HepG2 (cell line): Measurements from ENCODE around the gene BET1L. TPM values are rescaled to one million over a fixed set of nuclear protein-coding genes. Genes with fewer than 3 reads are reported as not detected.

Source experiments
- FOXA1 ChIP-seq, 2 experiments: fragments of 450-650 bp in 1 of 2; sonication (generic) in 1 of 2; formaldehyde crosslinking in 1 of 2; IDR thresholded peaks; 2 replicates each; pipeline versions ENCODE4 v1.4.0 to v1.6.1; 2016 to 2020; ENCODE audit warnings: missing genetic modification reagents in 1 of 2
- FOXO4 ChIP-seq: sonication (generic); formaldehyde crosslinking; conservative IDR thresholded peaks from 2 replicates; pipeline ENCODE4 v1.8.1; 2023; ENCODE audit warnings: missing genetic modification reagents
- MED8 ChIP-seq: sonication (generic); formaldehyde crosslinking; IDR thresholded peaks from 2 replicates; pipeline ENCODE4 v1.8.1; 2023; ENCODE audit warnings: mild to moderate bottlenecking, missing genetic modification reagents; ENCODE audit not compliant: insufficient replicate concordance
- PHF20 ChIP-seq: sonication (generic); formaldehyde crosslinking; IDR thresholded peaks from 2 replicates; pipeline ENCODE4 v1.5.0; 2020; ENCODE audit warnings: mild to moderate bottlenecking, missing genetic modification reagents
- RAD21 ChIP-seq: fragments of 450-650 bp; formaldehyde crosslinking; IDR thresholded peaks from 2 replicates; pipeline ENCODE4 v1.5.0; 2020; ENCODE audit warnings: mild to moderate bottlenecking
- TFAP4 ChIP-seq: sonication (generic); IDR thresholded peaks from 2 replicates; pipeline ENCODE4 v1.6.1; 2016; ENCODE audit warnings: low read depth, borderline replicate concordance
- ZFP91 ChIP-seq: sonication (generic); formaldehyde crosslinking; IDR thresholded peaks from 2 replicates; pipeline ENCODE4 v1.9.0; 2022; ENCODE audit warnings: missing genetic modification reagents, mild to moderate bottlenecking, borderline replicate concordance
- ZNF101 ChIP-seq: sonication (generic); formaldehyde crosslinking; IDR thresholded peaks from 2 replicates; pipeline ENCODE4 v1.4.0; 2020; ENCODE audit warnings: mild to moderate bottlenecking, low read depth, missing genetic modification reagents, borderline replicate concordance
- ZNF224 ChIP-seq: sonication (generic); formaldehyde crosslinking; IDR thresholded peaks from 2 replicates; pipeline ENCODE4 v1.5.0; 2020; ENCODE audit warnings: mild to moderate bottlenecking, missing genetic modification reagents
- ZNF282 ChIP-seq: fragments of 450-650 bp; IDR thresholded peaks from 2 replicates; pipeline ENCODE4 v1.6.1; 2018; ENCODE audit not compliant: partially characterized antibody
- ZNF362 ChIP-seq: sonication (generic); formaldehyde crosslinking; IDR thresholded peaks from 2 replicates; pipeline ENCODE4 v1.4.0; 2020; ENCODE audit warnings: missing genetic modification reagents, mild to moderate bottlenecking, borderline replicate concordance
- ZNF530 ChIP-seq: sonication (generic); formaldehyde crosslinking; IDR thresholded peaks from 2 replicates; pipeline ENCODE4 v1.5.0; 2020; ENCODE audit warnings: low read depth, mild to moderate bottlenecking, missing genetic modification reagents
- ZNF7 ChIP-seq: IDR thresholded peaks from 2 replicates; pipeline ENCODE4 v1.6.1; 2016; ENCODE audit warnings: missing biosample characterization, missing genetic modification reagents
- ZNF703 ChIP-seq: sonication (generic); formaldehyde crosslinking; IDR thresholded peaks from 2 replicates; pipeline ENCODE4 v1.5.1; 2020; ENCODE audit warnings: missing genetic modification reagents, mild to moderate bottlenecking, moderate library complexity, borderline replicate concordance
- polyA plus RNA-seq, 8 experiments: library from polyadenylated mRNA; depleted of rRNA in 3 of 8; stranded (reverse) in 7 of 8; unstranded in 1 of 8; fragments of >200 nt; fragmentation: Illumina TruSeq in 4 of 8; extraction: Trizol in 4 of 8; gene quantifications; 2 replicates each; pipeline versions ENCODE4 v1.2.1 to v1.2.3, GENCODE V29; 2011 to 2016; ENCODE audit warnings: low read depth in 4 of 8, missing spikeins in 1 of 8, mixed read lengths in 1 of 8; ENCODE audit not compliant: insufficient read depth in 1 of 8
- total RNA-seq, 5 experiments: library from RNA; depleted of rRNA; stranded (reverse); fragments of >200 nt; fragmentation: Illumina TruSeq; extraction: Trizol; gene quantifications; 2 replicates each; pipeline ENCODE4 v1.2.3, GENCODE V29; 2016; ENCODE audit warnings: low read depth in 1 of 5
- TF ChIP-seq, protein P1 (sequence below): IDR thresholded peaks from 2 replicates; pipeline ENCODE4 v1.6.1; 2012; ENCODE audit warnings: low read length, improper control_type of control experiment
- TF ChIP-seq, protein P2 (sequence below): sonication (generic); formaldehyde crosslinking; IDR thresholded peaks from 2 replicates; pipeline ENCODE4 v1.4.0; 2020; ENCODE audit warnings: missing genetic modification reagents, borderline replicate concordance

The BET1L gene
- total and polyA plus RNA-seq, 2 of the 13 experiments (the other 11 are each of a cell fraction or from before 2014, with no cell fraction given) = 26.2 to 59.6 TPM

GRCh38 chr11:206002-206384 lies 1.2 kb downstream of the BET1L start (continued):
- TF ChIP-seq, protein P1, sequence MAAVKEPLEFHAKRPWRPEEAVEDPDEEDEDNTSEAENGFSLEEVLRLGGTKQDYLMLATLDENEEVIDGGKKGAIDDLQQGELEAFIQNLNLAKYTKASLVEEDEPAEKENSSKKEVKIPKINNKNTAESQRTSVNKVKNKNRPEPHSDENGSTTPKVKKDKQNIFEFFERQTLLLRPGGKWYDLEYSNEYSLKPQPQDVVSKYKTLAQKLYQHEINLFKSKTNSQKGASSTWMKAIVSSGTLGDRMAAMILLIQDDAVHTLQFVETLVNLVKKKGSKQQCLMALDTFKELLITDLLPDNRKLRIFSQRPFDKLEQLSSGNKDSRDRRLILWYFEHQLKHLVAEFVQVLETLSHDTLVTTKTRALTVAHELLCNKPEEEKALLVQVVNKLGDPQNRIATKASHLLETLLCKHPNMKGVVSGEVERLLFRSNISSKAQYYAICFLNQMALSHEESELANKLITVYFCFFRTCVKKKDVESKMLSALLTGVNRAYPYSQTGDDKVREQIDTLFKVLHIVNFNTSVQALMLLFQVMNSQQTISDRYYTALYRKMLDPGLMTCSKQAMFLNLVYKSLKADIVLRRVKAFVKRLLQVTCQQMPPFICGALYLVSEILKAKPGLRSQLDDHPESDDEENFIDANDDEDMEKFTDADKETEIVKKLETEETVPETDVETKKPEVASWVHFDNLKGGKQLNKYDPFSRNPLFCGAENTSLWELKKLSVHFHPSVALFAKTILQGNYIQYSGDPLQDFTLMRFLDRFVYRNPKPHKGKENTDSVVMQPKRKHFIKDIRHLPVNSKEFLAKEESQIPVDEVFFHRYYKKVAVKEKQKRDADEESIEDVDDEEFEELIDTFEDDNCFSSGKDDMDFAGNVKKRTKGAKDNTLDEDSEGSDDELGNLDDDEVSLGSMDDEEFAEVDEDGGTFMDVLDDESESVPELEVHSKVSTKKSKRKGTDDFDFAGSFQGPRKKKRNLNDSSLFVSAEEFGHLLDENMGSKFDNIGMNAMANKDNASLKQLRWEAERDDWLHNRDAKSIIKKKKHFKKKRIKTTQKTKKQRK = no peak
- TF ChIP-seq ZNF7 (no peak), PHF20 (CRISPR knock-in tag) (no peak), RAD21 (CRISPR knock-in tag) (no peak), ZNF282 (no peak), ZNF362 (no peak), TFAP4 (no peak), MED8 (peak; percentile 35), ZFP91 (CRISPR knock-in tag) (0 out of 2 replicates have a peak, but pooled peaks have one; percentile 31), ZNF703 (no peak), ZNF101 (CRISPR knock-in tag) (no peak), FOXA1 (IDR thresholded peaks at IDR 0.05) (no peak), FOXA1 (CRISPR knock-in tag; IDR thresholded peaks at IDR 0.05) (peak; percentile 13; the same call in 1 of the 2 replicates), ZNF530 (CRISPR knock-in tag) (no peak), ZNF224 (no peak), FOXO4 (CRISPR knock-in tag) (0 out of 2 replicates have a peak, but pooled peaks have one; percentile 34)
- TF ChIP-seq, protein P2, sequence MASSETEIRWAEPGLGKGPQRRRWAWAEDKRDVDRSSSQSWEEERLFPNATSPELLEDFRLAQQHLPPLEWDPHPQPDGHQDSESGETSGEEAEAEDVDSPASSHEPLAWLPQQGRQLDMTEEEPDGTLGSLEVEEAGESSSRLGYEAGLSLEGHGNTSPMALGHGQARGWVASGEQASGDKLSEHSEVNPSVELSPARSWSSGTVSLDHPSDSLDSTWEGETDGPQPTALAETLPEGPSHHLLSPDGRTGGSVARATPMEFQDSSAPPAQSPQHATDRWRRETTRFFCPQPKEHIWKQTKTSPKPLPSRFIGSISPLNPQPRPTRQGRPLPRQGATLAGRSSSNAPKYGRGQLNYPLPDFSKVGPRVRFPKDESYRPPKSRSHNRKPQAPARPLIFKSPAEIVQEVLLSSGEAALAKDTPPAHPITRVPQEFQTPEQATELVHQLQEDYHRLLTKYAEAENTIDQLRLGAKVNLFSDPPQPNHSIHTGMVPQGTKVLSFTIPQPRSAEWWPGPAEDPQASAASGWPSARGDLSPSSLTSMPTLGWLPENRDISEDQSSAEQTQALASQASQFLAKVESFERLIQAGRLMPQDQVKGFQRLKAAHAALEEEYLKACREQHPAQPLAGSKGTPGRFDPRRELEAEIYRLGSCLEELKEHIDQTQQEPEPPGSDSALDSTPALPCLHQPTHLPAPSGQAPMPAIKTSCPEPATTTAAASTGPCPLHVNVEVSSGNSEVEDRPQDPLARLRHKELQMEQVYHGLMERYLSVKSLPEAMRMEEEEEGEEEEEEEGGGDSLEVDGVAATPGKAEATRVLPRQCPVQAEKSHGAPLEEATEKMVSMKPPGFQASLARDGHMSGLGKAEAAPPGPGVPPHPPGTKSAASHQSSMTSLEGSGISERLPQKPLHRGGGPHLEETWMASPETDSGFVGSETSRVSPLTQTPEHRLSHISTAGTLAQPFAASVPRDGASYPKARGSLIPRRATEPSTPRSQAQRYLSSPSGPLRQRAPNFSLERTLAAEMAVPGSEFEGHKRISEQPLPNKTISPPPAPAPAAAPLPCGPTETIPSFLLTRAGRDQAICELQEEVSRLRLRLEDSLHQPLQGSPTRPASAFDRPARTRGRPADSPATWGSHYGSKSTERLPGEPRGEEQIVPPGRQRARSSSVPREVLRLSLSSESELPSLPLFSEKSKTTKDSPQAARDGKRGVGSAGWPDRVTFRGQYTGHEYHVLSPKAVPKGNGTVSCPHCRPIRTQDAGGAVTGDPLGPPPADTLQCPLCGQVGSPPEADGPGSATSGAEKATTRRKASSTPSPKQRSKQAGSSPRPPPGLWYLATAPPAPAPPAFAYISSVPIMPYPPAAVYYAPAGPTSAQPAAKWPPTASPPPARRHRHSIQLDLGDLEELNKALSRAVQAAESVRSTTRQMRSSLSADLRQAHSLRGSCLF = no peak
